Osteocyte (in vitro differentiated cells): ENCODE results near the gene RFX4. TPM values are rescaled to one million over a fixed set of nuclear protein-coding genes. Genes with fewer than 3 reads are reported as not detected.
A peak's percentile ranks its signal among the peaks of the same experiment; 100 is the strongest.
"Not testable (repeated sequence)": the region's sequence is repeated elsewhere in the genome, so short reads cannot be mapped to it uniquely, and the experiment has no call there.

Source experiments
- DNase-seq: peaks from one replicate; pipeline ENCODE4 v3.0.0; 2021; ENCODE audit warnings: mixed read lengths; ENCODE audit not compliant: unreplicated experiment; ENCODE audit errors: extremely low spot score
- H3K27ac Mint-ChIP-seq: one replicate; pipeline ENCODE4 v1.8.0; 2021; ENCODE audit warnings: mild to moderate bottlenecking, mixed read lengths; ENCODE audit not compliant: unreplicated experiment
- H3K27me3 Mint-ChIP-seq: one replicate; pipeline ENCODE4 v1.8.0; 2021; ENCODE audit warnings: mixed read lengths; ENCODE audit not compliant: unreplicated experiment
- H3K36me3 Mint-ChIP-seq: one replicate; pipeline ENCODE4 v1.8.0; 2021; ENCODE audit warnings: mixed read lengths; ENCODE audit not compliant: unreplicated experiment
- H3K4me1 Mint-ChIP-seq: one replicate; pipeline ENCODE4 v1.8.0; 2021; ENCODE audit warnings: mixed read lengths; ENCODE audit not compliant: unreplicated experiment
- H3K4me3 Mint-ChIP-seq: one replicate; pipeline ENCODE4 v1.8.0; 2021; ENCODE audit warnings: mild to moderate bottlenecking, moderate library complexity, mixed read lengths; ENCODE audit not compliant: unreplicated experiment
- H3K9me3 Mint-ChIP-seq: one replicate; pipeline ENCODE4 v1.8.0; 2021; ENCODE audit warnings: mixed read lengths; ENCODE audit not compliant: unreplicated experiment
- CTCF ChIP-seq: fragments of 200-600 bp; sonication (generic); IDR thresholded peaks from 2 replicates; pipeline ENCODE4 v1.5.0; 2021; ENCODE audit warnings: antibody characterized with exemption, mild to moderate bottlenecking, moderate library complexity
- total RNA-seq: library from RNA; stranded (reverse); gene quantifications from 2 replicates; pipeline ENCODE4 v1.2.1, GENCODE V29; 2021

The RFX4 gene
- total RNA-seq, 1 donor from 2014 or later, result not detected

DNA sequence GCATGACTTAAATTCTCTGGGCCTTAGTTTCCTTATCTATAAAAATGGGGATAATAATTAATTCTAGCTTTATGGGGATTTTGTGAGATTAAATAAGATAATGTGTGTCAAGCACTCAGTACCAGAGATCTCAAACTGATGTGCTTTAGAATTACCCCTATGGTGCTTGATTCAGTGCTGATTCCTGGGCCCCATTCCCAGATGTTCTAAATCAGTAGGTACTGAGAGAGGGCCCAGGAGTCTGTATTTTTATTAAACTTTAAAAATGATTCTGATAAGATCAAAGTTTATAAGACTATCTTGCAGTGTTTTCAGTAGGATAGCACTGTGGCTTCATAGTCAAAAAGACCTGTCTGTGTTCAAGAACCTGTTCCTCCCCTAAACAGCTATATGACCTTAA lies 102.6 kb downstream of the RFX4 start:
- Mint-ChIP-seq H3K27me3 (peaks cover 5% of the 10 kb centered on the region), H3K4me1 (no peaks in the 10 kb centered on the region), H3K4me3 (no peak overlapping the region), H3K36me3 (no peaks in the 10 kb centered on the region), H3K27ac (no peak overlapping the region), H3K9me3 (no peaks in the 10 kb centered on the region)
- TF ChIP-seq CTCF, result no peak
- no peak for DNase-seq

DNA sequence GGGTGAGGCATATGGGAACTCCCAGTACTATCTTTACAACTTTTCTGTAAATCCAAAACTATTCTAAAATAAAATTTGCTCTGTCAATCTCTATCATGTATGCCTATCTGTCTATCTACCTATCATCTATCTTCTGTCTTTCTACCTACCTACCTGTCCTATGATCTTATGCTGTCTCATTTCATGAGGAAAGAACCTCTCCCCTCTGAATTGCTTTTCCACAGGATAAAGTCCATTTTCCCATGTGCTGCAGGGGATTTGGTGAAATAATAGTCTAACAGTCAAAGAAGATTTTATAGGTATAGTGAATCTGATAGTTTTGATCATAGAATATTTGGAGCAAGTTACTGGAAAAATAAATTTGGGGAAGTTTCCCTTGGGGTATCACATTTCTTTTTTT lies 104.9 kb downstream of the RFX4 start:
- H3K4me3 Mint-ChIP-seq, result no peak overlapping the region

DNA sequence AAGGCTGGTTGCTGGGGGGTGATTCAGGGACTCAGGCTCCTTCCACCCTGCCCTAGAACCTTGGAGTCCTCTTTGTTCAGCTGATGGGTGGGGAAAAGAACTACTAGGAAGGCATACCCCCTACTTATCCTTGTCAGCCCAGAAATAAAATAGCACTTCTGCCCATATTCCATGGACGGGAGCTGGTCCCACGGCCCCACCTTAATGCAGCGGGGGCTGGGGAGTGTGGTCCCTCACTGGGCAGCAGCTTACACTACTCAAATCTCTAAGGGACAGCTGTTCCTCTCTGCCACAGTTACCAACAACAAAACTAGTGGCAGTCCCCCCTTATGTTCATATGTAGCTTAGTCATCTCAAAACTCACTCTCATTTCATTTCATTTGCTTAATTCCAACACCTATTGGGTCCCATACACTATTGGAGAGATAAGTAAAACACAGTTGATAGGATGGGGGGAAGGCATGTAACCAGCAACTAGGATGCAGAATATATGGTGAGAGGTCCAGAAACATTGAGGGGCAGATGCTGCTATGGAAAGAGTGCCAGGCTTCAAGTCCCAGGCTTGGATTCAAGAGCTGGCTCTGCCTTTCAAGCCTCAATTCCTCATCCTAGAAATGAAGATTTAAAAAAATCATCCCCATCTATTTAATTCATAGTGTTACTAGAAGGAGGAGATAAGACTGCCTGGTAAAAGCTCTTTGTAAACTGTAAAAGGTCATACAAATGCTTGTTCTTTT lies 107.9 kb downstream of the RFX4 start:
- Mint-ChIP-seq H3K9me3 (no peaks in the 10 kb centered on the region), H3K4me3 (no peak overlapping the region), H3K4me1 (no peaks in the 10 kb centered on the region), H3K36me3 (no peaks in the 10 kb centered on the region), H3K27ac (no peak overlapping the region), H3K27me3 (no peaks in the 10 kb centered on the region)
- peak; percentile 65 for DNase-seq
- no peak for TF ChIP-seq CTCF

More for the DNA sequence above, 104.9 kb downstream of the RFX4 start:
- TF ChIP-seq CTCF, result no peak
- Mint-ChIP-seq H3K36me3 (no peaks in the 10 kb centered on the region), H3K27me3 (no peaks in the 10 kb centered on the region), H3K4me1 (no peaks in the 10 kb centered on the region), H3K9me3 (no peaks in the 10 kb centered on the region), H3K27ac (no peak overlapping the region)
- no peak for DNase-seq

DNA sequence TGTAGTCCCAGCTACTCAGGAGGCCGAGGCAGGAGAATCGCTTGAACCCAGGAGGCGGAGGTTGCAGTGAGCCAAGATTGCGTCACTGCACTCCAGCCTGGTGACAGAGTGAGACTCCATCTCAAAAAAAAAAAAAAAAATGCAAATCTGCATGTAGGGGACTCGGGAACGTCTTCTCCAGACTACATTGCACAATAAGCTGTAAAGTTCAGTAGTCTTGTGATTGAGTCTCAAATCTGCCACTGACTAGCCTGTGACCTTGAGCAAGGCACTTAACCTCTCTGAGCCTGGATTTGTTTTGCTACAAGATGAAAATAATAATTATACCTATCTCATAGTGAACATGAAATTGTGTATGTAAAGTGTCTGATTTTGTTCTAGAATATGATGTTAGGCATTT lies 109.2 kb downstream of the RFX4 start:
- H3K36me3 Mint-ChIP-seq, result not testable (repeated sequence)

GRCh38 chr12:106692896-106693820 lies 110.4 kb downstream of the RFX4 start:
- H3K4me3 Mint-ChIP-seq, result no peak overlapping the region
- DNase-seq, result peak; percentile 56
- H3K27ac Mint-ChIP-seq, result no peak overlapping the region
- no peaks in the 10 kb centered on the region for H3K9me3 Mint-ChIP-seq
- H3K27me3 Mint-ChIP-seq, result no peaks in the 10 kb centered on the region
- no peaks in the 10 kb centered on the region for H3K4me1 Mint-ChIP-seq
- H3K36me3 Mint-ChIP-seq, result no peaks in the 10 kb centered on the region
- no peak for TF ChIP-seq CTCF

More for the DNA sequence above, 109.2 kb downstream of the RFX4 start:
- not testable (repeated sequence) for H3K27me3 Mint-ChIP-seq, H3K4me3 Mint-ChIP-seq, H3K4me1 Mint-ChIP-seq, H3K27ac Mint-ChIP-seq, H3K9me3 Mint-ChIP-seq
- peak; percentile 15 for DNase-seq
